ENCODE measurements around the gene NOTUM. TPM values are rescaled to one million over a fixed set of nuclear protein-coding genes. Genes with fewer than 3 reads are reported as not detected.

NOTUM gene
- total RNA-seq, 4 donors from 2014 or later = 1.1 to 11.5 (median 1.5) TPM

GRCh38 chr17:81968396-81968745 is 7.4 kb upstream of the NOTUM start:
- 53% methylated on average over 7 of the region's 7 CpGs for WGBS
- peaks cover 10% of the 10 kb centered on the region for H3K27me3 ChIP-seq
- H3K9me3 ChIP-seq = no peaks in the 10 kb centered on the region
- no peak overlapping the region for H3K27ac ChIP-seq
- no peaks in the 10 kb centered on the region for H3K36me3 ChIP-seq
- DNase-seq (ENCODE audit: low spot score in 2 of 2) = no peak
- peaks cover 29% of the 10 kb centered on the region for H3K4me1 ChIP-seq
- TF ChIP-seq CTCF (IDR thresholded peaks at IDR 0.05) (no peak), POLR2AphosphoS5 (IDR thresholded peaks at IDR 0.05) (no peak), EP300 (IDR thresholded peaks at IDR 0.05) (no peak), POLR2A (IDR thresholded peaks at IDR 0.05) (no peak)
- H3K4me3 ChIP-seq = peak overlapping the region; percentile 24

- H3K9me3 ChIP-seq = no peaks in the 10 kb centered on the region
- peaks cover 16% of the 10 kb centered on the region for H3K27me3 ChIP-seq
- H3K36me3 ChIP-seq = no peaks in the 10 kb centered on the region
- H3K4me1 ChIP-seq = peaks cover 29% of the 10 kb centered on the region
- H3K27ac ChIP-seq = peak overlapping the region; percentile 33
- peak overlapping the region; percentile 24 for H3K4me3 ChIP-seq
- TF ChIP-seq POLR2AphosphoS5 (IDR thresholded peaks at IDR 0.05) (no peak), EP300 (IDR thresholded peaks at IDR 0.05) (no peak), POLR2A (IDR thresholded peaks at IDR 0.05) (no peak), CTCF (IDR thresholded peaks at IDR 0.05) (no peak)
- DNase-seq (ENCODE audit: low spot score in 2 of 2) = peak; percentile 88 to 89
- 8% methylated on average over 28 of the region's 36 CpGs for WGBS
Observed at GRCh38 chr17:81967533-81968395, 6.8 kb upstream of the NOTUM start.

GRCh38 chr17:81967244-81967532 is 6.2 kb upstream of the NOTUM start:
- H3K4me3 ChIP-seq = no peak overlapping the region
- no peak for DNase-seq (ENCODE audit: low spot score in 2 of 2)
- peaks cover 22% of the 10 kb centered on the region for H3K27me3 ChIP-seq
- H3K4me1 ChIP-seq = peaks cover 31% of the 10 kb centered on the region
- no peak overlapping the region for H3K27ac ChIP-seq
- H3K9me3 ChIP-seq = no peaks in the 10 kb centered on the region
- WGBS = 40% methylated on average over 1 of the region's 5 CpGs
- TF ChIP-seq CTCF (IDR thresholded peaks at IDR 0.05) (no peak), EP300 (IDR thresholded peaks at IDR 0.05) (no peak)
- H3K36me3 ChIP-seq = no peaks in the 10 kb centered on the region

GRCh38 chr17:81966343-81967243 is 5.6 kb upstream of the NOTUM start:
- no peak for DNase-seq (ENCODE audit: low spot score in 2 of 2)
- Histone ChIP-seq H3K27me3 (peaks cover 28% of the 10 kb centered on the region), H3K4me1 (peaks cover 37% of the 10 kb centered on the region), H3K36me3 (no peaks in the 10 kb centered on the region), H3K9me3 (no peaks in the 10 kb centered on the region), H3K4me3 (no peak overlapping the region), H3K27ac (no peak overlapping the region)
- no peak for TF ChIP-seq POLR2AphosphoS5 (IDR thresholded peaks at IDR 0.05)
- TF ChIP-seq EP300 (IDR thresholded peaks at IDR 0.05) = no peak
- no peak for TF ChIP-seq POLR2A (IDR thresholded peaks at IDR 0.05)
- no peak for TF ChIP-seq CTCF (IDR thresholded peaks at IDR 0.05)
- WGBS = 62% methylated on average over 23 of the region's 41 CpGs
